IPS-18a (cell line): ENCODE measurements around the gene CRACR2B.

ENCODE experiments used
- H3K27ac ChIP-seq: one replicate; pipeline ENCODE4 v1.5.1; 2013; ENCODE audit warnings: low read length
- H3K27me3 ChIP-seq: one replicate; pipeline ENCODE4 v1.6.1; 2013; ENCODE audit warnings: mild to moderate bottlenecking, low read length; ENCODE audit not compliant: control insufficient read depth, insufficient read depth
- H3K36me3 ChIP-seq: one replicate; pipeline ENCODE4 v1.6.1; 2013; ENCODE audit warnings: low read depth, low read length; ENCODE audit not compliant: control insufficient read depth
- H3K4me1 ChIP-seq: one replicate; pipeline ENCODE4 v1.6.1; 2013; ENCODE audit warnings: low read depth, low read length; ENCODE audit not compliant: control insufficient read depth
- H3K4me3 ChIP-seq: one replicate; pipeline ENCODE4 v1.5.1; 2013; ENCODE audit warnings: low read length
- H3K9ac ChIP-seq: one replicate; pipeline ENCODE4 v1.6.1; 2013; ENCODE audit warnings: mild to moderate bottlenecking, low read length, moderate library complexity
- H3K9me3 ChIP-seq: one replicate; pipeline ENCODE4 v1.6.1; 2013; ENCODE audit warnings: low read depth, low read length; ENCODE audit not compliant: control insufficient read depth

The CRACR2B gene

DNA sequence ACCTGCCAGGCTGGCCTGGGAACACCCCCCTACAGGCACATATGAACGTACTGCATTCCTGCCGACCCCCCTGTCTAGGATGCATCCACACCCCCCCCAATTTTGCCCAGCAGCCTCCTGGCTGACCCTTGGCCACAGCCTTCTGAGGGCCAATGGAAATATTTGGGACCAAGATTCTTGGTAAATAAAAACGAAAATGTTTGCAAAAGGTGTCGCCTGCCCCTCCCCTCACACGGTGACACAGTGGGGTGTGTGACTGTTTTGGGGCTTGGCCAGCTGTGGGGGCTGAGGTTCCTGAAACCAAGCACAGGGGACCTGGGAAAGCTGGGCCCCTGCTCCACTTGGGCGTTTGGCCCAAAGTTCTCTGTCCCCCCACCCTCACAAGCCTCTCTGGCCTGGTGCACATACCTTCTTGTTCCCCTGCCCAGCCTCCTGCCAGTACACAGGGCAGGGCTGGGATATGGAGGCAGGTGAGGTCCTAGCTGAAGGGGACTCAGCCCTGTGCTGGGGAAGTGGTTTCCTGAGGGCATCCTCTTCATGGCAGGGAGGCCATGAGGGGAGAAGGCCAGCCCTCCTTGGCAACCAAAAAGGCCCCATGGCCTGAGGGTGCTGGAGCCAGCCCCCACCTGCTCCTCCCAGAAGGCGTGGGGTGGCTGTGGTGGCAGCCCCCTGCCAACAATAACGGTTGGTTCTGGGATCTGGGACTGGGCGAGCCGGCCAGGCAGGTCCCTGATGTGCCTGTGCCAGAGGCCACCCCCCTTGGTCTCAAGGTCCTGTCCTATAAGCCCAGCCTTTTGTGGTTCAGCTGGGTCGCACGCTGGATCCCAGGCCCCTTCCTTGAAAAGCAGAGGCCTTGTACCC, 2.1 kb upstream of the CRACR2B start:
- Histone ChIP-seq H3K9me3 (no peaks in the 10 kb centered on the region), H3K27me3 (peaks cover 55% of the 10 kb centered on the region), H3K36me3 (no peaks in the 10 kb centered on the region), H3K27ac (no peak overlapping the region), H3K9ac (no peak overlapping the region), H3K4me3 (no peak overlapping the region), H3K4me1 (peaks cover 22% of the 10 kb centered on the region)

DNA sequence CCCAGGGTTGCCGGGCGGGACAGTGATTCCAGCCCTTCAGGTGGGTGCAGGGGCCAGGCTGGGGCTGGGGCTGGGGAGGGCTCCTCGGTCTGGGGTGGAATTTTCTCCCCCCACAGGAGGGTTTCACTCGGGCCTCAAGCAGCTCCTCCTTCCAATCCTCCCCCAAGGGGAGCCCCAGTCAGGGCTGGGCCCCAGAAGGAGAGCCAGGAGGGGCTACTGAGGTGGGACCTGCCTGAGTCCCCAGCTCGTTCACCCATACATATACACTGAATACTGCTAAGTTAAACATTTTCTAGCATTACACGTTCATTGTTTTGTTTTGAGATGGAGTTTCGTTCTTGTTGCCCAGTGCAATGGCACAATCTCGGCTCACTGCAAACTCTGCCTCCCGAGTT, 1.5 kb upstream of the CRACR2B start:
- Histone ChIP-seq H3K9me3 (no peaks in the 10 kb centered on the region), H3K9ac (no peak overlapping the region), H3K27me3 (peaks cover 61% of the 10 kb centered on the region), H3K36me3 (no peaks in the 10 kb centered on the region), H3K27ac (no peak overlapping the region), H3K4me3 (no peak overlapping the region), H3K4me1 (peaks cover 25% of the 10 kb centered on the region)

DNA sequence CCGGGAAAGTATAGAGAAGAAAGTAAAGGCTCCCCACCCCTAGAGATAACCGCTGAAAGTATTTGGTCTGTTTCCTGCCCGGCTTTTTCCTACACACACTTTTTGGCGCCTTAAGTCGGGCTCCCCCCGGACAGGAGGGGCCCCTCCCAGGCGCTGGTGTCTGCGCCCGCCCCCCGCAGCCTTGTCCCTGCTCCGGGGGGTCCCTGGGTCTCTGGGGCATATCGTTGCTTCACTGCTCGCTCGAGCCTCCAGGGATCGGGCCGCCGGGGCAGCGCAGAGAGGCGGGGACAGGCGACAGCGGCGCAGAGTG, 928 bp upstream of the CRACR2B start:
- H3K4me1 ChIP-seq, result peaks cover 31% of the 10 kb centered on the region
- H3K4me3 ChIP-seq, result peak overlapping the region; percentile 46
- H3K36me3 ChIP-seq, result no peaks in the 10 kb centered on the region
- H3K9me3 ChIP-seq, result no peaks in the 10 kb centered on the region
- no peak overlapping the region for H3K9ac ChIP-seq
- peaks cover 66% of the 10 kb centered on the region for H3K27me3 ChIP-seq
- no peak overlapping the region for H3K27ac ChIP-seq

- Histone ChIP-seq H3K36me3 (no peaks in the 10 kb centered on the region), H3K4me1 (peaks cover 36% of the 10 kb centered on the region), H3K9me3 (no peaks in the 10 kb centered on the region), H3K27me3 (peaks cover 72% of the 10 kb centered on the region), H3K27ac (no peak overlapping the region), H3K4me3 (peak overlapping the region; percentile 46), H3K9ac (peak overlapping the region; percentile 12)
These were observed 398 bp upstream of the CRACR2B start for GRCh38 chr11:827146-827896.

- Histone ChIP-seq H3K9ac (no peak overlapping the region), H3K27ac (no peak overlapping the region), H3K4me1 (peaks cover 38% of the 10 kb centered on the region), H3K9me3 (no peaks in the 10 kb centered on the region), H3K36me3 (no peaks in the 10 kb centered on the region), H3K4me3 (peak overlapping the region; percentile 52), H3K27me3 (peaks cover 79% of the 10 kb centered on the region)
These were observed 922 bp downstream of the CRACR2B start for GRCh38 chr11:828506-829175.

- H3K4me1 ChIP-seq, result peaks cover 41% of the 10 kb centered on the region
- no peaks in the 10 kb centered on the region for H3K9me3 ChIP-seq
- H3K27ac ChIP-seq, result no peak overlapping the region
- H3K4me3 ChIP-seq, result peak overlapping the region; percentile 52
- H3K36me3 ChIP-seq, result no peaks in the 10 kb centered on the region
- peaks cover 86% of the 10 kb centered on the region for H3K27me3 ChIP-seq
- H3K9ac ChIP-seq, result no peak overlapping the region
These were observed 1.6 kb downstream of the CRACR2B start for GRCh38 chr11:829176-829846.

- Histone ChIP-seq H3K9ac (no peak overlapping the region), H3K27ac (no peak overlapping the region), H3K27me3 (peaks cover 92% of the 10 kb centered on the region), H3K9me3 (no peaks in the 10 kb centered on the region), H3K36me3 (no peaks in the 10 kb centered on the region), H3K4me1 (peaks cover 41% of the 10 kb centered on the region), H3K4me3 (peak overlapping the region; percentile 52)
These were observed 2.2 kb downstream of the CRACR2B start for GRCh38 chr11:829847-830294.

GRCh38 chr11:830295-831117, 2.8 kb downstream of the CRACR2B start:
- peak overlapping the region; percentile 52 for H3K4me3 ChIP-seq
- peaks cover 88% of the 10 kb centered on the region for H3K27me3 ChIP-seq
- peaks cover 41% of the 10 kb centered on the region for H3K4me1 ChIP-seq
- no peak overlapping the region for H3K9ac ChIP-seq
- H3K27ac ChIP-seq, result no peak overlapping the region
- no peaks in the 10 kb centered on the region for H3K36me3 ChIP-seq
- no peaks in the 10 kb centered on the region for H3K9me3 ChIP-seq

DNA sequence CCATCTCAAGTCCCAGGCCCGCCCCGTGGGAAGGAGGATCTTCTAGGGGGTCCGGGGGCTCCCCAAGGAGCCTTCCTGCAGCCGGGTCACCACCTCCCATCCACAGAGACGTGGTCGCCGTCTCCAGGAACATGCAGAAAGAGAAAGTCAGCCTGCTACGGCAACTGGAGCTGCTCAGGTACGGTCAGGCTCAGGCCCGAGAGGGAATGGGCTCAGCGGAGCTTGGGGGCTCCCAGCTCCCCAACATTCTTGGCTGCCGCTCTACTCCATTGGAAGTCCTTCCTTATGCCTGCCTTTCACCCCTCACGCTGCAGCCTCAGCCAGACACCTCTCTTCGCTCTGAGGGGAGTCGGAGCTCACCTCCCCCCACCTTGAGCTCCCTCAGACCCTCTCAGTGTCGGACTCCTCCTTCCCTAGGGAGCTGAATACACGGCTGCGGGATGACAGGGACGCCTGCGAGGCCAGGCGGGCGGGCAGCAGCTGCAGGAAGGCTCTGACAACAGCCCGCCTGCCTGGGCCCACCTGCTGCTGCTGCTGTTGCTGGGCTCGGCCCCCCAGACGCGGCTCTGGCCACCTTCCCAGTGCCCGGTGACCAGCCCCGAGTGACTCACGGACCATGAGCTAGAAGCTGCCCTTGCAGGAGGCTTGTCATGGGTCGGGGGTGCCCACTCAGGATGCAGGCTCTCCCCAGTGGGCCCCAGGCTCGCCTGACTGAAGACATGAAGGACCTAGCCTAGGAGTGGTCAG, 3.6 kb downstream of the CRACR2B start:
- H3K27ac ChIP-seq, result no peak overlapping the region
- peaks cover 80% of the 10 kb centered on the region for H3K27me3 ChIP-seq
- H3K36me3 ChIP-seq, result no peaks in the 10 kb centered on the region
- no peaks in the 10 kb centered on the region for H3K9me3 ChIP-seq
- peaks cover 41% of the 10 kb centered on the region for H3K4me1 ChIP-seq
- H3K4me3 ChIP-seq, result peak overlapping the region; percentile 50
- H3K9ac ChIP-seq, result no peak overlapping the region

- Histone ChIP-seq H3K36me3 (no peaks in the 10 kb centered on the region), H3K4me1 (peaks cover 41% of the 10 kb centered on the region), H3K27me3 (peaks cover 72% of the 10 kb centered on the region), H3K9me3 (no peaks in the 10 kb centered on the region), H3K4me3 (peak overlapping the region; percentile 39), H3K9ac (no peak overlapping the region), H3K27ac (no peak overlapping the region)
These were observed 4.3 kb downstream of the CRACR2B start for GRCh38 chr11:831961-832528.
